ENCODE data around the gene CLASRP.

DNA sequence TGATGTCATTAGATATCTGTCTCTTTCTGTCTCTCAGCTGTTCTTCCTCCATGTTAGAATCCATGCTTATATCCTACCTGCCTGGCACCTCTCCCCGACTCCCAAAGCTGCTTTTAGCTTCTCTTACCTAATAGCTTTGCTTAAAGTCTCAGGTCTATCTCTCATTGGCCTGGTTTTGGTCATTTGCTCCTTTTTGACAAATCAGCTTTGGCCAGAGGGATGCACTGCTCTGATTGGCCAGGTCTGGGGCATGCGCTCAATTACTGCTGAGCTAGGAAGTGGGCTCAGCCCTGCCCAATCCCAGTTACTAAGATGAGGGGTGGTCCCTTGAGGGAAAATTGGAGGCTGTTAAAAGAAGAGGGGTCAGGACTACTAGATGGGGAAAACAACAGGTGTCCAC lies 11.5 kb upstream of the CLASRP start:
- TF ChIP-seq ZNF41 (CRISPR knock-in tag; conservative IDR thresholded peaks at IDR 0.05) = no peak
- TF ChIP-seq SMC3 (conservative IDR thresholded peaks at IDR 0.05; ENCODE audit: insufficient read depth, low read depth, low read length) = no peak
- TF ChIP-seq, protein P1, sequence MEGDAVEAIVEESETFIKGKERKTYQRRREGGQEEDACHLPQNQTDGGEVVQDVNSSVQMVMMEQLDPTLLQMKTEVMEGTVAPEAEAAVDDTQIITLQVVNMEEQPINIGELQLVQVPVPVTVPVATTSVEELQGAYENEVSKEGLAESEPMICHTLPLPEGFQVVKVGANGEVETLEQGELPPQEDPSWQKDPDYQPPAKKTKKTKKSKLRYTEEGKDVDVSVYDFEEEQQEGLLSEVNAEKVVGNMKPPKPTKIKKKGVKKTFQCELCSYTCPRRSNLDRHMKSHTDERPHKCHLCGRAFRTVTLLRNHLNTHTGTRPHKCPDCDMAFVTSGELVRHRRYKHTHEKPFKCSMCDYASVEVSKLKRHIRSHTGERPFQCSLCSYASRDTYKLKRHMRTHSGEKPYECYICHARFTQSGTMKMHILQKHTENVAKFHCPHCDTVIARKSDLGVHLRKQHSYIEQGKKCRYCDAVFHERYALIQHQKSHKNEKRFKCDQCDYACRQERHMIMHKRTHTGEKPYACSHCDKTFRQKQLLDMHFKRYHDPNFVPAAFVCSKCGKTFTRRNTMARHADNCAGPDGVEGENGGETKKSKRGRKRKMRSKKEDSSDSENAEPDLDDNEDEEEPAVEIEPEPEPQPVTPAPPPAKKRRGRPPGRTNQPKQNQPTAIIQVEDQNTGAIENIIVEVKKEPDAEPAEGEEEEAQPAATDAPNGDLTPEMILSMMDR (IDR thresholded peaks at IDR 0.05 in 2 of 3, conservative IDR thresholded peaks at IDR 0.05 in 1 of 3; ENCODE audit: insufficient read depth in 2 of 3, low read depth in 1 of 3, low read length in 3 of 3) = no peak
- TF ChIP-seq, protein P2, sequence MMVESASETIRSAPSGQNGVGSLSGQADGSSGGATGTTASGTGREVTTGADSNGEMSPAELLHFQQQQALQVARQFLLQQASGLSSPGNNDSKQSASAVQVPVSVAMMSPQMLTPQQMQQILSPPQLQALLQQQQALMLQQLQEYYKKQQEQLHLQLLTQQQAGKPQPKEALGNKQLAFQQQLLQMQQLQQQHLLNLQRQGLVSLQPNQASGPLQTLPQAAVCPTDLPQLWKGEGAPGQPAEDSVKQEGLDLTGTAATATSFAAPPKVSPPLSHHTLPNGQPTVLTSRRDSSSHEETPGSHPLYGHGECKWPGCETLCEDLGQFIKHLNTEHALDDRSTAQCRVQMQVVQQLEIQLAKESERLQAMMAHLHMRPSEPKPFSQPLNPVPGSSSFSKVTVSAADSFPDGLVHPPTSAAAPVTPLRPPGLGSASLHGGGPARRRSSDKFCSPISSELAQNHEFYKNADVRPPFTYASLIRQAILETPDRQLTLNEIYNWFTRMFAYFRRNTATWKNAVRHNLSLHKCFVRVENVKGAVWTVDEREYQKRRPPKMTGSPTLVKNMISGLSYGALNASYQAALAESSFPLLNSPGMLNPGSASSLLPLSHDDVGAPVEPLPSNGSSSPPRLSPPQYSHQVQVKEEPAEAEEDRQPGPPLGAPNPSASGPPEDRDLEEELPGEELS (CRISPR knock-in tag; IDR thresholded peaks at IDR 0.05; ENCODE audit: borderline replicate concordance) = no peak
- no peak for TF ChIP-seq PHF21A (IDR thresholded peaks at IDR 0.05; ENCODE audit: borderline replicate concordance, low read depth)
- no peak for TF ChIP-seq POLR2A (conservative IDR thresholded peaks at IDR 0.05)
- TF ChIP-seq KLF1 (tag; IDR thresholded peaks at IDR 0.05) = no peak
- no peak for TF ChIP-seq ZNF507 (tag; conservative IDR thresholded peaks at IDR 0.05)
- TF ChIP-seq MXI1 (IDR thresholded peaks at IDR 0.05; ENCODE audit: low read depth, low read length) = no peak
- no peak for TF ChIP-seq POLR2AphosphoS5 (IDR thresholded peaks at IDR 0.05; ENCODE audit: control insufficient read depth, insufficient read depth, low read depth, low read length)
